ENCODE data around the gene PFDN6. TPM values are rescaled to one million over a fixed set of nuclear protein-coding genes. Genes with fewer than 3 reads are reported as not detected.

Gene PFDN6
- total RNA-seq, 4 donors from 2014 or later = 12.4 to 48.7 (median 21.0) TPM

GRCh38 chr6:33294086-33294823 is 4.9 kb downstream of the PFDN6 start:
- Histone ChIP-seq H3K27ac (no peak overlapping the region), H3K36me3 (peaks cover 0 to 66% (median 15%) of the 10 kb centered on the region in 3 donors), H3K4me3 (no peak overlapping the region), H3K4me1 (peaks cover 3 to 35% (median 14%) of the 10 kb centered on the region in 4 donors), H3K9me3 (no peaks in the 10 kb centered on the region), H3K27me3 (no peaks in the 10 kb centered on the region)
- DNase-seq (ENCODE audit: low spot score in 2 of 2) = no peak
- 64 to 67% methylated on average over 10 of the region's 10 CpGs for WGBS, 2 donors
- TF ChIP-seq CTCF (IDR thresholded peaks at IDR 0.05) (no peak), EP300 (IDR thresholded peaks at IDR 0.05) (no peak), POLR2A (IDR thresholded peaks at IDR 0.05) (no peak)

- 77 to 78% methylated on average over 14 to 15 of the region's 15 CpGs for WGBS, 2 donors
- DNase-seq (ENCODE audit: low spot score in 2 of 2) = no peak
- H3K9me3 ChIP-seq = no peaks in the 10 kb centered on the region
- H3K27ac ChIP-seq = no peak overlapping the region
- TF ChIP-seq POLR2A (IDR thresholded peaks at IDR 0.05) = no peak
- TF ChIP-seq CTCF (IDR thresholded peaks at IDR 0.05) = no peak
- TF ChIP-seq EP300 (IDR thresholded peaks at IDR 0.05) = no peak
- no peaks in the 10 kb centered on the region for H3K27me3 ChIP-seq
- H3K36me3 ChIP-seq = peaks cover 0 to 63% (median 15%) of the 10 kb centered on the region in 3 donors
- peaks cover 3 to 34% (median 9%) of the 10 kb centered on the region in 4 donors for H3K4me1 ChIP-seq
- H3K4me3 ChIP-seq = no peak overlapping the region
These were observed 6.4 kb downstream of the PFDN6 start for GRCh38 chr6:33295621-33296369.

GRCh38 chr6:33296797-33297405 is 7.5 kb downstream of the PFDN6 start:
- WGBS, 2 donors = 68 to 72% methylated on average over 7 to 12 of the region's 12 CpGs
- H3K27me3 ChIP-seq = no peaks in the 10 kb centered on the region
- H3K4me1 ChIP-seq = peaks cover 3 to 43% (median 11%) of the 10 kb centered on the region in 4 donors
- H3K4me3 ChIP-seq = peak overlapping the region in 3 of 4 donors; percentile 68 to 85 (median 72)
- TF ChIP-seq CTCF (IDR thresholded peaks at IDR 0.05) (no peak), EP300 (IDR thresholded peaks at IDR 0.05) (no peak), POLR2A (IDR thresholded peaks at IDR 0.05) (no peak)
- H3K27ac ChIP-seq = peak overlapping the region; percentile 90 to 98 (median 97)
- H3K9me3 ChIP-seq = no peaks in the 10 kb centered on the region
- H3K36me3 ChIP-seq = peaks cover 0 to 60% (median 15%) of the 10 kb centered on the region in 3 donors
- DNase-seq (ENCODE audit: low spot score in 2 of 2) = no peak

GRCh38 chr6:33297406-33297955 is 8.1 kb downstream of the PFDN6 start:
- Histone ChIP-seq H3K4me1 (peaks cover 3 to 46% (median 11%) of the 10 kb centered on the region in 4 donors), H3K27ac (peak overlapping the region; percentile 90 to 98 (median 97)), H3K9me3 (no peaks in the 10 kb centered on the region), H3K4me3 (peak overlapping the region; percentile 68 to 85 (median 77)), H3K36me3 (peaks cover 0 to 60% (median 15%) of the 10 kb centered on the region in 3 donors), H3K27me3 (no peaks in the 10 kb centered on the region)
- WGBS, 2 donors = 13 to 16% methylated on average over 15 to 16 of the region's 16 CpGs
- DNase-seq (ENCODE audit: low spot score in 2 of 2) = no peak
- TF ChIP-seq EP300 (IDR thresholded peaks at IDR 0.05) (no peak), POLR2A (IDR thresholded peaks at IDR 0.05) (no peak), CTCF (IDR thresholded peaks at IDR 0.05) (no peak)

Measured in tibial nerve (tissue), 4 donors.